Testis (tissue), 3 donors: ENCODE measurements around the gene ASB18. TPM values are rescaled to one million over a fixed set of nuclear protein-coding genes. Genes with fewer than 3 reads are reported as not detected.
"Not testable (repeated sequence)": the region's sequence is repeated elsewhere in the genome, so short reads cannot be mapped to it uniquely, and the experiment has no call there.

Source experiments
- DNase-seq: peaks from one replicate; pipeline ENCODE4 v3.0.0-alpha.2; 2019
- H3K27ac ChIP-seq, 2 donors: fragments of 200-600 bp; sonication (generic); one replicate each; pipeline ENCODE4 v1.5.1; 2019
- H3K27me3 ChIP-seq: fragments of 200-600 bp; sonication (generic); one replicate; pipeline ENCODE4 v1.5.1; 2019
- H3K36me3 ChIP-seq: fragments of 200-600 bp; sonication (generic); one replicate; pipeline ENCODE4 v1.5.1; 2017; ENCODE audit warnings: low read depth; ENCODE audit errors: missing control alignments
- H3K4me1 ChIP-seq: fragments of 200-600 bp; sonication (generic); one replicate; pipeline ENCODE4 v1.5.1; 2019
- H3K4me3 ChIP-seq, 2 donors: fragments of 200-600 bp; sonication (generic); one replicate each; pipeline ENCODE4 v1.5.1; 2017 to 2019
- H3K9me3 ChIP-seq: fragments of 200-600 bp; sonication (generic); one replicate; pipeline ENCODE4 v1.5.1; 2017
- POLR2A ChIP-seq: fragments of 450-650 bp; IDR thresholded peaks from one replicate; pipeline ENCODE4 v1.6.1; 2017; ENCODE audit warnings: antibody characterized with exemption, mild to moderate bottlenecking, moderate library complexity
- WGBS, 2 donors: methylation state at CpG; one replicate each; pipeline ENCODE4 v1.1.5; 2018; 5-methylcytosine and 5-hydroxymethylcytosine counted together
- intact Hi-C: fragments of 100-400 bp; cut with DNase I; formaldehyde crosslinking; loops from one replicate; pipeline ENCODE4 v1.15.1; 2023; ENCODE audit warnings: low total_unique reads
- polyA plus RNA-seq: library from polyadenylated mRNA; stranded (reverse); fragments of 350-450 nt; fragmentation: Illumina TruSeq; extraction: RNeasy Lipid Tissue Mini Kit (QIAGEN cat#74804); gene quantifications from one replicate; pipeline ENCODE4 v1.2.3, GENCODE V29; 2014; ENCODE audit warnings: low read depth, low replicate concordance; ENCODE audit not compliant: insufficient read depth
- total RNA-seq, 2 donors: library from RNA; depleted of rRNA; stranded (reverse); fragments of >200 nt; gene quantifications; one replicate each; pipeline ENCODE4 v1.2.3, GENCODE V29; 2016
- TF ChIP-seq, protein P1 (sequence below), 3 experiments: fragments of 450-650 bp in 2 of 3; fragments of 200-600 bp in 1 of 3; sonication (generic) in 1 of 3; IDR thresholded peaks; one replicate each; pipeline ENCODE4 v1.5.1; 2016 to 2019; ENCODE audit warnings: antibody characterized with exemption in 3 of 3, mild to moderate bottlenecking in 2 of 3, moderate library complexity in 1 of 3

The ASB18 gene
- total and polyA plus RNA-seq, 3 donors from 2014 or later: 0.43 to 4.9 (median 0.67) TPM

DNA sequence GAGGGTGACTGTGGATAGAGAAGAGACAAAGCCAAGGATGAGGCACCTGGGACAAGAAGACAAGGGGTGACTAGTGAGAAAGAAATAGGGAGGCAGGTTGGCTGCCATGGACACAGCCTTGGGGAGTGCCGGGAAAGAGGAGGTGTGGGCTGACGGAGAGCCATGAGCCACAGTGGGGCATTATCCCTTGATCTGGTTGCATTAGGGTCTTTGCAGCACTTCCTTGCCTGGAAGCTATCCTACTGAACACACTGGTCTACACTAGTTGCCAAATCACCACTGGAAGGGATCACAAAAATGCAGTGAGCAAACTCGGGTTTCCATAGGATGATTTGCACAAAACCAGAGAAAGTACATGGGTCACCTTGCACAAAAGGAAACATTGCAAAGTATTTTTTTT, 27.7 kb upstream of the ASB18 start:
- intact Hi-C loops: no loop called here
- Histone ChIP-seq H3K36me3 (no peaks in the 10 kb centered on the region), H3K4me3 (no peak overlapping the region), H3K4me1 (no peaks in the 10 kb centered on the region), H3K27me3 (no peaks in the 10 kb centered on the region), H3K27ac (no peak overlapping the region), H3K9me3 (no peaks in the 10 kb centered on the region)
- 79 to 90% methylated on average over 3 of the region's 3 CpGs for WGBS, 2 donors
- TF ChIP-seq, protein P1, sequence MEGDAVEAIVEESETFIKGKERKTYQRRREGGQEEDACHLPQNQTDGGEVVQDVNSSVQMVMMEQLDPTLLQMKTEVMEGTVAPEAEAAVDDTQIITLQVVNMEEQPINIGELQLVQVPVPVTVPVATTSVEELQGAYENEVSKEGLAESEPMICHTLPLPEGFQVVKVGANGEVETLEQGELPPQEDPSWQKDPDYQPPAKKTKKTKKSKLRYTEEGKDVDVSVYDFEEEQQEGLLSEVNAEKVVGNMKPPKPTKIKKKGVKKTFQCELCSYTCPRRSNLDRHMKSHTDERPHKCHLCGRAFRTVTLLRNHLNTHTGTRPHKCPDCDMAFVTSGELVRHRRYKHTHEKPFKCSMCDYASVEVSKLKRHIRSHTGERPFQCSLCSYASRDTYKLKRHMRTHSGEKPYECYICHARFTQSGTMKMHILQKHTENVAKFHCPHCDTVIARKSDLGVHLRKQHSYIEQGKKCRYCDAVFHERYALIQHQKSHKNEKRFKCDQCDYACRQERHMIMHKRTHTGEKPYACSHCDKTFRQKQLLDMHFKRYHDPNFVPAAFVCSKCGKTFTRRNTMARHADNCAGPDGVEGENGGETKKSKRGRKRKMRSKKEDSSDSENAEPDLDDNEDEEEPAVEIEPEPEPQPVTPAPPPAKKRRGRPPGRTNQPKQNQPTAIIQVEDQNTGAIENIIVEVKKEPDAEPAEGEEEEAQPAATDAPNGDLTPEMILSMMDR (IDR thresholded peaks at IDR 0.05): no peak
- no peak for TF ChIP-seq POLR2A
- no peak for DNase-seq

DNA sequence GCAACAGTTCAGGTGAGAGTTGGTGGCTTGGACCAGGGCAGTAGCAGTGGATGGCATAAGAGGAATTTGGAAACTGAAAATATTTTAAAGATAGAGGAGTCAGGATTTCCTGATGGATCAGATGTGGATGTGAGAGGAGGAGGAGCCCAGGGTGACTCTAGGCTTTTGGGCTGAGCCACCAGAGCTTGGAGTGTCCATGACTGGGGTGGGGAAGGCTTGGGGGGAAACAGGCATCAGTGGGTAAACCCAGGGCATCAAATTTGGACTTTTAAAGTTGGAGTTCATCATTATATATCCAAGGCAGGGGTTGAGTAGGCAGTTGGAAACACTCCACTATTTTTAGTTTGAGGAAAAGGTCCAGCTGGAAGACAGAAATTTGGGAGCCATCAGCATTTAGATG, 27.3 kb upstream of the ASB18 start:
- no peak for DNase-seq
- no peaks in the 10 kb centered on the region for H3K4me1 ChIP-seq
- no peak overlapping the region for H3K27ac ChIP-seq
- TF ChIP-seq, protein P1 (IDR thresholded peaks at IDR 0.05): no peak
- TF ChIP-seq POLR2A: no peak
- intact Hi-C loops: no loop called here
- H3K27me3 ChIP-seq: no peaks in the 10 kb centered on the region
- no peaks in the 10 kb centered on the region for H3K9me3 ChIP-seq
- no peak overlapping the region for H3K4me3 ChIP-seq
- no peaks in the 10 kb centered on the region for H3K36me3 ChIP-seq

DNA sequence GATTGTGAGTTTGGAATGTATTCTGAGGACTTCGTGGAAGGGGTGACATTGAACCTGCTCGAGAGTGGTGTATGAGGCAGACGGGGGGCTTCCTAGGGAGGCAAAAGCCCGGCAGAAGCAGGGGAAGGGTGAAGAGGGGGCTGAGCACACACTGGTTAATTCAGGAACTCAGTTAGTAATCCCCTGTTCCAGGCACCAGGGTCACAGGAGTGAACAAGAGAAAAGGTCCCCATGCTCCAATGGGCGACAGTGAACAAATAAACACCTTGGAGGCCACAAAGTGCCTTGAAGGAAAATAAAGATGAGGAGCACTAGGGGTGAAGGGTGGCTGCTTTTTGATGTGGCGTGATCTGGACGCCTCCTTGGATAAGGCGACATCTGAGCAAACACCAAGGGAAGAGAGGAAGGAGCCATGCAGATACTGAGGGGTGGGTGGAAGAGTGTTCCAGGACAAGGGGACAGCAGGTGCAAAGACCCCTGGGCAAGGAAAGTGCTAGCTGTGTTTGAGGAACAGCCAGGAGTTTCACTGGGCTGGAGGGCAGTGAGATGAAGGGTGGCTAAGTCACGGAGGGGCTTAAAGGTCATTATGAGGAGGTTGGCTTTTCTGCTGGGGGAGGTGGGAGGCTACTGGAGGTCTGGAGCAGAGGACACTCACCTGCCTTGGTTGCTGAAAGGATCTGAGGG, 26.7 kb upstream of the ASB18 start:
- intact Hi-C loops: no loop called here
- WGBS, 2 donors: 80 to 85% methylated on average over 9 of the region's 9 CpGs

DNA sequence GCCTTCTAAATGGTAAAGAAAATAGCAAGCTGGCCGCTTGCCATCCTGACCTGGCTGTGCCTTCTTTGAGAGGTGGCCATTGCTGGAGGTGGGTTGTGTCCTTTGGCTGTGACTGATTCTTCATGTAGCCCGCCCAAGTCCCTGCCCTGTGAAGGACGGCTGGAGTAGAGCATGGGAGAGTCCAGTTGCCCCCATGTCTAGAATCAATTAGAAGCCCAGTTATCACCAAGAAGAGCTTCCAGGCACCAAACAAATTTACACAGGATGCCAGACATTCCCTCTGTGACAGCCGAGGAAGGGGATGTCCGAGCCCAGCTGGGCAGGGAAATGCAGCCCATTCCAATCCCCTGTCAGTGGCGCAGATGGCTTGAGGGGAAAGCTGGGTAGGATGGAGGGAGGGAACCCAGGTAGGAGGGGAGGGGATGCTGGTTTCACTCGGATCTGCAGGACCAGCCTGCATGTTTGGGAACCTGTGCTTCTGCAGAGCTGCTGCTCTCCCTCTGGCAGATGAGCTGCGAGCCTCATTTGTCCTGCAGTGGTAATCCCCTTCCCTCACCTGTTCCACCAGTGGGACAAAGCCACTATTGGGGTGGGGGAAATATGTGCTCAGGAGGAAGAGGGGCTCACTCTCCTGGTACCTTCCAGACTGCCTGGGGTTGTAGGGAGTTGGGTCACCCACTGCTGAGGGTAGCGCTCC, 25.7 kb upstream of the ASB18 start:
- intact Hi-C loops: no loop called here
- Histone ChIP-seq H3K4me3 (no peak overlapping the region), H3K4me1 (no peaks in the 10 kb centered on the region), H3K27ac (no peak overlapping the region), H3K36me3 (no peaks in the 10 kb centered on the region), H3K27me3 (no peaks in the 10 kb centered on the region), H3K9me3 (no peaks in the 10 kb centered on the region)
- TF ChIP-seq POLR2A: no peak
- TF ChIP-seq, protein P1 (IDR thresholded peaks at IDR 0.05): no peak
- 71 to 76% methylated on average over 7 to 9 of the region's 9 CpGs for WGBS, 2 donors
- no peak for DNase-seq

More for the DNA sequence above, 26.7 kb upstream of the ASB18 start:
- Histone ChIP-seq H3K4me3 (no peak overlapping the region), H3K4me1 (no peaks in the 10 kb centered on the region), H3K27ac (no peak overlapping the region), H3K9me3 (no peaks in the 10 kb centered on the region), H3K27me3 (no peaks in the 10 kb centered on the region), H3K36me3 (no peaks in the 10 kb centered on the region)
- no peak for TF ChIP-seq POLR2A
- TF ChIP-seq, protein P1 (IDR thresholded peaks at IDR 0.05): no peak
- no peak for DNase-seq

DNA sequence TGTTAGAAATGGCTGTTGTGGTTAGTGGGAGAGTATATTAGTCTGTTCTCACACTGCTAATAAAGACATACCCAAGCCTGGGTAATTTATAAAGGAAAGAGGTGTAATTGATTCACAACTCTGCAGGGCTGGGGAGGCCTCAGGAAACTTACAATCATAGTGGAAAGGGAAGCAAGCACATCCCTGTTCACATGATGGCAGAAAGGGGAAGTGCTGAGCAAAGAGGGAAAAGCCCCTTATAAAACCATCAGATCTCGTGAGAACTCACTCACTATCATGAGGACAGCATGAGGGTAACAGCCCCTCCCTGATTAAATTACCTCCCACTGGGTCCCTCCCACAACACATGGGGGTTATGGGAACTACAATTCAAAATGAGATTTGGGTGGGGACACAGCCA, 24.2 kb upstream of the ASB18 start:
- H3K36me3 ChIP-seq, H3K27me3 ChIP-seq, H3K9me3 ChIP-seq, H3K27ac ChIP-seq, DNase-seq, H3K4me3 ChIP-seq, intact Hi-C loops, H3K4me1 ChIP-seq: not testable (repeated sequence)
- 42 to 58% methylated on average over 1 of the region's 1 CpG for WGBS, 2 donors
